ENCODE results near the gene MTCL3.

Gene MTCL3

DNA sequence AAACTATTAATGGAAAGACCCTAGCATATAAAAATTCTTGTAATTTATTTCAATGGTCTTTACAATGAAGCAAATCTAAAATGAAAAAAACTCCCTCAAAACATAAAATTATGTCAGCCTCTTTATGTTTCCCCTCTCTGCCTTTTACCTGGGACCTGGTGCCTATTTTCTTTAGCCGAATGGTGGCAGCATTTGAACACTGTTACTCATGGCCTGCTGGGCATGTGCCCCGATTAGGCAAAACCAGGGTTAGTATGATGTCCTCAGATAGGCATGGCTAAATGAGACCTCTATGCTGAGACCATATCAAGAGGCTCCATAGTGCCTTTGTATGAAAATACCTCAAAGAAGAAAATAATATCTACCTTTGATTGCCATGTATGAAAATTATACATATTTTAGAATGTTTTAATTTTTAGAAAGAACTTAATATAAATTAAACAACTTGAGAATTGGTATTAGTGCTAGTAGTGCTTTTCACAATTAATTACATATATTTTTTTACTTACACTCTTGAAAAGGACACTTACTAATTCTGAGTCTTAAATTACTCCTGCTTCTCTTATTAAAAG, 35.4 kb upstream of the MTCL3 start:
- no TSS peak for BruUV-seq (replicated peaks)
- H3K4me3 ChIP-seq (ENCODE audit: low read depth in 2 of 2, low read length in 2 of 2): no peak overlapping the region
- intact Hi-C loops (cut with micrococcal nuclease; ENCODE audit: unreplicated experiment): loop anchor here (2.0 kb wide), 1 partner anchor 88 kb away; no protein-coding TSS in a partner anchor
- peaks cover 2% of the 10 kb centered on the region; the same call in 1 of the 2 replicates for H3K27me3 ChIP-seq (ENCODE audit: control insufficient read depth, insufficient read depth, low read length)
- in situ Hi-C loops (cut with HindIII; ENCODE audit: low pct_unique_long_range_greater_than_20kb, low sequenced_read_pairs): no loop called here
- H3K4me1 ChIP-seq (ENCODE audit: control insufficient read depth, insufficient read depth, low read length): no peaks in the 10 kb centered on the region
- no peak for DNase-seq (ENCODE audit: low read depth, low spot score)
- ATAC-seq: peak; percentile 93
- no peaks in the 10 kb centered on the region for H3K9me3 ChIP-seq (ENCODE audit: control insufficient read depth, insufficient read depth, low read depth, low read length)
- H3K36me3 ChIP-seq (ENCODE audit: control insufficient read depth, insufficient read depth, low read length): no peaks in the 10 kb centered on the region
- CTCF ChIA-PET: no interaction called here
- no peak overlapping the region for H3K27ac ChIP-seq (ENCODE audit: low read length)
- POLR2A ChIA-PET: no interaction called here
- TF ChIP-seq TCF7L2 (IDR thresholded peaks at IDR 0.05; ENCODE audit: low read depth, low read length): no peak
- peak; percentile 78 for TF ChIP-seq CTCF (IDR thresholded peaks at IDR 0.05)
- no peak for TF ChIP-seq SIN3A (IDR thresholded peaks at IDR 0.05; ENCODE audit: borderline replicate concordance, insufficient read depth, low read depth, low read length)
- TF ChIP-seq POLR2AphosphoS5 (IDR thresholded peaks at IDR 0.05; ENCODE audit: low read depth, low read length): no peak
- TF ChIP-seq, protein P1, sequence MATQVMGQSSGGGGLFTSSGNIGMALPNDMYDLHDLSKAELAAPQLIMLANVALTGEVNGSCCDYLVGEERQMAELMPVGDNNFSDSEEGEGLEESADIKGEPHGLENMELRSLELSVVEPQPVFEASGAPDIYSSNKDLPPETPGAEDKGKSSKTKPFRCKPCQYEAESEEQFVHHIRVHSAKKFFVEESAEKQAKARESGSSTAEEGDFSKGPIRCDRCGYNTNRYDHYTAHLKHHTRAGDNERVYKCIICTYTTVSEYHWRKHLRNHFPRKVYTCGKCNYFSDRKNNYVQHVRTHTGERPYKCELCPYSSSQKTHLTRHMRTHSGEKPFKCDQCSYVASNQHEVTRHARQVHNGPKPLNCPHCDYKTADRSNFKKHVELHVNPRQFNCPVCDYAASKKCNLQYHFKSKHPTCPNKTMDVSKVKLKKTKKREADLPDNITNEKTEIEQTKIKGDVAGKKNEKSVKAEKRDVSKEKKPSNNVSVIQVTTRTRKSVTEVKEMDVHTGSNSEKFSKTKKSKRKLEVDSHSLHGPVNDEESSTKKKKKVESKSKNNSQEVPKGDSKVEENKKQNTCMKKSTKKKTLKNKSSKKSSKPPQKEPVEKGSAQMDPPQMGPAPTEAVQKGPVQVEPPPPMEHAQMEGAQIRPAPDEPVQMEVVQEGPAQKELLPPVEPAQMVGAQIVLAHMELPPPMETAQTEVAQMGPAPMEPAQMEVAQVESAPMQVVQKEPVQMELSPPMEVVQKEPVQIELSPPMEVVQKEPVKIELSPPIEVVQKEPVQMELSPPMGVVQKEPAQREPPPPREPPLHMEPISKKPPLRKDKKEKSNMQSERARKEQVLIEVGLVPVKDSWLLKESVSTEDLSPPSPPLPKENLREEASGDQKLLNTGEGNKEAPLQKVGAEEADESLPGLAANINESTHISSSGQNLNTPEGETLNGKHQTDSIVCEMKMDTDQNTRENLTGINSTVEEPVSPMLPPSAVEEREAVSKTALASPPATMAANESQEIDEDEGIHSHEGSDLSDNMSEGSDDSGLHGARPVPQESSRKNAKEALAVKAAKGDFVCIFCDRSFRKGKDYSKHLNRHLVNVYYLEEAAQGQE (IDR thresholded peaks at IDR 0.05; ENCODE audit: insufficient read depth in 1 of 2, low read depth in 2 of 2, low read length in 1 of 2): no peak

DNA sequence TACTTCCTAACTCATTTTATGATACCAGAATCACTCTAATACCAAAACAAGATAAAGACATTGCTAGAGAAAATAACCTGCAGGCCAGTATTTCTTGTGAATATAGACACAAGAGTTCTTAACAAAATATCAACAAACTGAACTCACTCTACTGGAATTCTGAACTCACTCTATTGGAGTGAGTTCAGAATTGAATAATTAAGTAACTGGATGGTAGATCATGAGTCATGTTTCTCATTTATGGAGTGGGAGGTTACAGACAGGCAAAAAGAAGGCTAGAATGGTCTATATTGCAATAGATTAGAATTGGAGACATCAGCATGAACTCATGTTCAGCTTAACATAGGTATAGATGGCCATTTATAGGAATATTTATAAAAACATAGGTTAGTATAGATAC, 31.3 kb upstream of the MTCL3 start:
- no peaks in the 10 kb centered on the region for H3K9me3 ChIP-seq (ENCODE audit: control insufficient read depth, insufficient read depth, low read depth, low read length)
- peaks cover 6% of the 10 kb centered on the region for H3K27me3 ChIP-seq (ENCODE audit: control insufficient read depth, insufficient read depth, low read length)
- H3K4me3 ChIP-seq (ENCODE audit: low read depth in 2 of 2, low read length in 2 of 2): no peak overlapping the region
- in situ Hi-C loops (cut with HindIII; ENCODE audit: low pct_unique_long_range_greater_than_20kb, low sequenced_read_pairs) (no loop called here), intact Hi-C loops (cut with micrococcal nuclease; ENCODE audit: unreplicated experiment) (no loop called here)
- no TSS peak for BruUV-seq (replicated peaks)
- DNase-seq (ENCODE audit: low read depth, low spot score) (no peak), ATAC-seq (no peak)
- H3K4me1 ChIP-seq (ENCODE audit: control insufficient read depth, insufficient read depth, low read length): no peaks in the 10 kb centered on the region
- ChIA-PET POLR2A (no interaction called here), CTCF (no interaction called here)
- no peak for TF ChIP-seq CTCF (IDR thresholded peaks at IDR 0.05)
- no peaks in the 10 kb centered on the region for H3K36me3 ChIP-seq (ENCODE audit: control insufficient read depth, insufficient read depth, low read length)
- no peak overlapping the region for H3K27ac ChIP-seq (ENCODE audit: low read length)
